Nucleus accumbens (tissue), 56 donors: ENCODE results near the gene MRE11.
A peak's percentile ranks its signal among the peaks of the same experiment; 100 is the strongest.
"Not testable (repeated sequence)": the region's sequence is repeated elsewhere in the genome, so short reads cannot be mapped to it uniquely, and the experiment has no call there.

Source experiments
- DNase-seq, 56 donors: peaks; one replicate each; lab custom pipeline; 2025; lab: John Stamatoyannopoulos, UW

The MRE11 gene

DNA sequence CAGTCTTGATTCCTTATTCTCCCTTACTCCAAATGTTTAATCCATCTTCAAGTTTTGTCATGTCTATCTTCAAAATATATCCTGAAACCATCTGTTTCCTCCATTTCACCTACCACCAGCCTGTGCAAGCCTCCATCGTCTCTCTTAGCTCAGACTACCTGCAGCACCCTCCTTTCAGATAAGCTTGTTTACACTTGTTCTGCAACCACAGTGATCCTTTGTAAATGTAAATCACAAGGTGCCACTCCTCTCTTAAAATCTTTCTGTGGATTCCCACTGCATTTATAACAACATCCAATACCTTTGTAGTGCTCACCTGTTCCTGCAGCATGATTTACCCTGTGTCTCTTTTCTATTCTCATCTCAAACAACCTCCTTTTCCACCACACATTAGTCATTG, 60.6 kb downstream of the MRE11 start:
- no peak for DNase-seq

GRCh38 chr11:94424662-94425061, 69.0 kb downstream of the MRE11 start:
- no peak for DNase-seq

GRCh38 chr11:94424011-94424410, 69.6 kb downstream of the MRE11 start:
- no peak for DNase-seq

DNA sequence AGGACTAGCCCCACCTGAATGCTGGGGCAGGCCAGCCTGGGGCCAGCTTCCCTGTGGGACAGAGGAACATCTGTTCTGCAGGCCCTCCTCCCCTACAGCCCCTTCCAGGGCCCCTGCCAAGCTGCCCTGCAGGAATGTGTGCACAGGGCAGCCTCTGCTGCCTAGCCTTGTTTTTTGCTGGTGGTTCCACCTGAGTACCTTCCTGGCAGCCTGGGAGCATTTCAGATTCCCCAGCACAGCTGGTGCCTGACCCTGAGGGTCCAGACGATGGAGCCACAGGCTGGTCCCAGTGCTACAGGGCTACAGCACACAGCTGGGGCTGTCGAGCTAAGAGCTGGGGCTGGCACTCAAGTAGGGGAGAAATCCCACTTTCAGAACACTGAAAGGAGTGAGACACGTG, 70.1 kb downstream of the MRE11 start:
- DNase-seq = no peak

DNA sequence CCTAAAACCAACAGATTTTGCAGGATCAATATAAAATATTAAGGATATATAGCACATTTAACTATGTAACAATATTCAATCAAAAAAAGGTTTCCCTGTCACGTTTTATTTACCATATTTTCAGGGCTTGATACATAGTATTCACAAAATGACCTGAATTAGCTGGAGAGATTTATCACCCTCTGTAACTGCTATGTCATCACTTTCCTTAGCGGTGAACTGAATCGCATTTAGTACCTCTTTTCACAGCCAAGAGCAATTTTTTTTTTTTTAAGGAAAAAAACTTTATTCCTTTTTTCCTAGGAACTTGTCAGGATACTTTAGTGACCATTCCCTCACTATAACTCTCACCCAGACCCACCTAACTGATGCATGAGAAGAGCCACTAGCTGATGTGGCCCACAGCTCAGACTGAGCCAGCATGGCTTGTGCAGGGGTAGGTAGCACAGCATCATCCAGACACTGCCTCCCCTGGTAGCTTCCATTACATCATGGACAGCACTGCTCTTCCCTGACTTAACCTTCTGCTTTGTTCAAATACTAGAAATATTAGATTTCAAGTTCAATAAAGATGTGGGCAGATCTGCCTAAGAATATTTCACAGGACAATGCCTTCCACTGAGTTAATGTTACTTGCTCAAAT, 75.4 kb downstream of the MRE11 start:
- no peak for DNase-seq

- peak in 1 of 56 donors; percentile 6 for DNase-seq
Measured at GRCh38 chr11:94417386-94417987, 76.2 kb downstream of the MRE11 start.

DNA sequence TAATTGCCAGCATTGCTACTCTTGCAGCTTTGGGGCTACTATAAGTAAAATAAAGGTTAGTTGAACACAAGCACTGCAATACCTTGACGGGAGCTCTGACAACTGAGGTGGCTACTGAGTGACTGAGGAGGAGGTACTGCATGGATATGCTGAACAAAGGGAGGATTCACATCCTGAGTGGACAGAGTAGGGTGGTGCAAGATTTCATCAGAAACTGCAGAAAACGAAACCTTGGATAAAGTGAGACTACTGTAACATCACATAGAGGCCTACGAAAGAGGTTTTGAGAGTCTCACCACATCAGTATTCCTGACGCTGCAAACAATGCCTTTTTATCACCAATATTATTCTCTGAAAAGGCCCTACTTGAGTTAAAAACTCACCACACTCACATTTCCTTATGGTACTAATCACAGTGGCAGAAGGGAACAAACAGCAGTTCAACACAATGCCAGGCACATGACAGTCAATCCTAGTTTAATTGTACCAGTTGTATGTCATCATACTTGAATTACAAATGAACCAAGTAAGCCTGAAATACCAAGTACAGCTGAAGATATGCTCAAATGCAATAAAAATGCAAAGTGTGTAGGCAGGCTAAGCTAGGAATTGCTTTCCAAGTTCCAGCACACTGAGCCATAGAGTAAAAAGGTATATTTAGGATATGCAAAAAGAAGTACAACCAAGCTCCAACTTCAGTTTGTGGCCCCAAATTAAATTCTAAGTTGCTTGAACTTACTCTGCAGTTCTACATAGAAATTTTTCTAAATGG, 88.4 kb downstream of the MRE11 start:
- no peak for DNase-seq

DNA sequence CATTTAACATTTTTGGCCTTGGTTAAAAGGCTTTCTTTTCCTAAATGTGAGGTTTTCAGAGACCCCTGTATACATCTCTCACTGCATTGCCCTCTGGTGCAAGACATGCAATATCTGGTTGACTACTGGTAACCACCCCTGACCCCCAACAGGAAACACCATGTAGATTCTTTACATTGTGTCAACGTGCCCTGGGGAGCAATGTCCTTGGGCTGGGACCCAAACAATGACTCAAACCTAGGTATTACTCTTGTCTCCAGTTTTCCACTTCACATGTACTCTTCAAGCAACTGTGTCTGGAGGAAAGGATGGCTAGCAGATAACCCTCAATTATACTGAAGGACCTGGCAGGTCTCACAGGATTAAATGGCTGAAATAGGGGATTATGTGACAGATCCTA, 91.3 kb downstream of the MRE11 start:
- no peak for DNase-seq

GRCh38 chr11:94401773-94402265, 91.8 kb downstream of the MRE11 start:
- no peak for DNase-seq

- peak in 4 of 56 donors; percentile 9 to 35 (median 12) for DNase-seq
Measured at GRCh38 chr11:94400839-94401772, 92.5 kb downstream of the MRE11 start, which contains the start of gene GPR83. GPR83 (minus strand) TSS chr11:94401419; CDS start chr11:94401247, 172 bp downstream.

DNA sequence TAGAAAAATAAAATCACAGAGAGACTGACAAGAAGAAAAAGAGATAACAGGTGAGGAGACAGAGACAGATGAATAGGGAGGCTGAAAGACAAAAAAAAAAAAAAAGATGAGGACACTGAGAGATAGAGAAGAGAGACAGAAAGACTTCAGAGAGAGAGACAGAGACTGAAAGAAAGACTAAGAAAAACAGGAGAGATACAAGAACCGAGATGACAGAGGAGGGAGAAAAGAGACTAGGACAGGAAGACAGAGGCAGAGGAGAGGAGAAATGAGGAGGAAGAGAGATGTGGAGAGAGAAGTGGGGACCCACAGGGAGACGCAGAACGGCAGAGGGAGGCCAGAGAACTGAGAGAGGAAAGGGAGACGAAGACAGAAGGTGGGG, 93.2 kb downstream of the MRE11 start:
- no peak for DNase-seq

GRCh38 chr11:94400050-94400449, 93.6 kb downstream of the MRE11 start:
- DNase-seq = no peak

DNA sequence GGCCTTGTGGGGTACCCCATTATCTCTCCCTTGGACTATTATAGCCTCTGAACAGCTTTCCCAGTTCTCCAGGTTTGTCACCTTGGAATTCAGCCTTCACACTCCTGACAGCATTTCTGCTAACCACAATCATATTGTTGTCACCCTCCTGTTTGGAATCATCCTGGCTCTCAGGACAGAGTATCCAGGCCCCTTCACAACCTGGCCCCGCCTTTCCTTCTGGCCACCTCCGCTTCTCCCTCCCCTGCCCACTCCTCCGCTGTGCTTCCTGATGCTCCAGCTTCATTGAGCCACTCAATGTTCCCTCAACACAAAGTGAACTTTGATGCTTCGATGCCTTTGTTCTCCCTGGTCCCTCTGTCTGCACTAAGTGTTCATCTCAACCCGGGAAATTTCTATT, 95.5 kb downstream of the MRE11 start:
- DNase-seq = no peak

- no peak for DNase-seq
Measured at GRCh38 chr11:94396282-94396681, 97.4 kb downstream of the MRE11 start.

GRCh38 chr11:94391937-94392336, 101.7 kb downstream of the MRE11 start:
- not testable (repeated sequence) for DNase-seq

GRCh38 chr11:94379613-94380012, 114.0 kb downstream of the MRE11 start:
- DNase-seq = no peak

DNA sequence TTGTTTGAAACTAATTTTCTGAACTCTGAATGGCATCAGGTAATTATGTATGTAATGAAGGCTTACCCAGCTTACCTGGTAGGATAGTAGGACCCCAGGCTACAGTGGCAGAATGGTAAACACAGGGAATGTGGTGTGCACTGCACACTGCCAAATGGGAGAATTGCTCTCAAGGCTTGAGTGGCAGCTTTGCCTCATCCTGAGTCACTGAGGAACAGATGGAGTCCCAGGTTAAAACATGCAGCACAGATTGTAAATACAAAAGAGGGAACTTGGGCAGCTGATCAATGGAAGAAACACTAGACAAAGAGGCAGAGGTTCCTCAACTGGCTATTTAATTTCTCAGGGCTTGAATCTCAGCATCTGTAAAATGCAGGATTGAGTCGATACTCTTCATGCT, 116.8 kb downstream of the MRE11 start:
- no peak for DNase-seq

- DNase-seq = not testable (repeated sequence)
Measured at GRCh38 chr11:94370576-94370975, 123.1 kb downstream of the MRE11 start.
